ENCODE data around the gene DMRTB1. TPM values are rescaled to one million over a fixed set of nuclear protein-coding genes. Genes with fewer than 3 reads are reported as not detected.

Gene DMRTB1
- total RNA-seq, 1 donor from 2014 or later = not detected

GRCh38 chr1:53417074-53417511 is 42.1 kb upstream of the DMRTB1 start:
- Histone ChIP-seq H3K36me3 (no peaks in the 10 kb centered on the region), H3K4me3 (no peak overlapping the region), H3K9me3 (no peaks in the 10 kb centered on the region), H3K27me3 (peaks cover 5% of the 10 kb centered on the region), H3K27ac (no peak overlapping the region), H3K4me1 (no peaks in the 10 kb centered on the region)
- no peak for TF ChIP-seq CTCF (IDR thresholded peaks at IDR 0.05)
- intact Hi-C loops (cut with DNase I) = no loop called here
- no peak for DNase-seq
- ATAC-seq = no peak

- Histone ChIP-seq H3K9me3 (no peaks in the 10 kb centered on the region), H3K27ac (no peak overlapping the region), H3K4me1 (no peaks in the 10 kb centered on the region), H3K36me3 (no peaks in the 10 kb centered on the region), H3K27me3 (peaks cover 5% of the 10 kb centered on the region), H3K4me3 (no peak overlapping the region)
- TF ChIP-seq CTCF (IDR thresholded peaks at IDR 0.05) = no peak
- DNase-seq = no peak
- intact Hi-C loops (cut with DNase I) = no loop called here
- ATAC-seq = no peak
Measured at GRCh38 chr1:53419034-53419433, 40.2 kb upstream of the DMRTB1 start.

DNA sequence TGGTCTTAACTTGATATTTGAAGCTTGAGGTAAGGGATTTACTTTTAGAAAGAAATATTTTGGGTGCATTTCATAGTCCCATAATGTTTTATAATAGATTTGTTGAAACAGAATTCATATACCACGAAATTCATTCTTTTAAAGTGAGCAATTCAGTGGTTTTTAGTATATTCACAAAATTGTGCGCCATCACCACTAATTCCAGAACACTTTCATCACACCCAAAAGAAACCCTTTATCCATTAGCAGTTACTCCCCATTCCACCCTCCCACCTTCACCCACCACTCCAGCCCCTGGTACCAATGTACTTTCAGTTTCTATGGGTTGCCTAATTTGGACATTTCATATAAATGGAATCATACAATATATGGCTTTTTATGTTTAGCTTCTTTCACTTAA is 38.9 kb upstream of the DMRTB1 start:
- ATAC-seq (no peak), DNase-seq (no peak)
- peaks cover 5% of the 10 kb centered on the region for H3K27me3 ChIP-seq
- H3K4me3 ChIP-seq = no peak overlapping the region
- TF ChIP-seq CTCF (IDR thresholded peaks at IDR 0.05) = no peak
- H3K36me3 ChIP-seq = no peaks in the 10 kb centered on the region
- no peaks in the 10 kb centered on the region for H3K4me1 ChIP-seq
- no peaks in the 10 kb centered on the region for H3K9me3 ChIP-seq
- H3K27ac ChIP-seq = no peak overlapping the region
- intact Hi-C loops (cut with DNase I) = no loop called here

DNA sequence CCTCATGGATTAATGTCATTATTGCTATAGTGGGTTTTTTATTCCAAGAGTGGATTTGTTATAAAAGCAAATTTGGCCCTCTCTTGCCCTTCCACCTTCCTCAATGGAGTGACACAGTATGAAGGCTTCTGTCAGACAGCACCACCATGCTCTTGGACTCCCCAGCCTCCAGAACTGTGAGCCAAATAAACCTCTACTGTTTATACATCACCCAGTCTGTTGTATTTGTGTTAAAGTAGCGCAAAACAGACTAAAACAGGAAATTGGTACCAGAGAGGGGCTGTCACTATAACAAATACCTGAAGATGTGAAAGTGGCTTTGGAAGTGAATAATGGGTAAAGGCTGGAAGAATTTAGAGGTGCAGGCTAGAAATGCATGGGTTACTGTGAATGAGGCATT is 38.0 kb upstream of the DMRTB1 start:
- H3K4me3 ChIP-seq = no peak overlapping the region
- ATAC-seq (no peak), DNase-seq (no peak)
- no peak overlapping the region for H3K27ac ChIP-seq
- H3K36me3 ChIP-seq = no peaks in the 10 kb centered on the region
- no peak for TF ChIP-seq CTCF (IDR thresholded peaks at IDR 0.05)
- H3K27me3 ChIP-seq = peaks cover 5% of the 10 kb centered on the region
- H3K4me1 ChIP-seq = no peaks in the 10 kb centered on the region
- H3K9me3 ChIP-seq = no peaks in the 10 kb centered on the region
- intact Hi-C loops (cut with DNase I) = no loop called here

- intact Hi-C loops (cut with DNase I) = no loop called here
- H3K9me3 ChIP-seq = no peaks in the 10 kb centered on the region
- ATAC-seq (no peak), DNase-seq (no peak)
- H3K4me3 ChIP-seq = no peak overlapping the region
- H3K36me3 ChIP-seq = no peaks in the 10 kb centered on the region
- no peak for TF ChIP-seq CTCF (IDR thresholded peaks at IDR 0.05)
- no peaks in the 10 kb centered on the region for H3K27me3 ChIP-seq
- no peaks in the 10 kb centered on the region for H3K4me1 ChIP-seq
- no peak overlapping the region for H3K27ac ChIP-seq
Measured at GRCh38 chr1:53430261-53430660, 28.9 kb upstream of the DMRTB1 start.

- H3K27ac ChIP-seq = no peak overlapping the region
- no peaks in the 10 kb centered on the region for H3K36me3 ChIP-seq
- no peaks in the 10 kb centered on the region for H3K9me3 ChIP-seq
- no peak for ATAC-seq
- no peak overlapping the region for H3K4me3 ChIP-seq
- no peak for TF ChIP-seq CTCF (IDR thresholded peaks at IDR 0.05)
- no peaks in the 10 kb centered on the region for H3K4me1 ChIP-seq
- intact Hi-C loops (cut with DNase I) = no loop called here
- no peaks in the 10 kb centered on the region for H3K27me3 ChIP-seq
- no peak for DNase-seq
Measured at GRCh38 chr1:53430779-53431178, 28.4 kb upstream of the DMRTB1 start.

All from upper lobe of right lung (tissue), 1 donor.